ENCODE data around the gene ZBTB3. TPM values are rescaled to one million over a fixed set of nuclear protein-coding genes. Genes with fewer than 3 reads are reported as not detected.

Gene ZBTB3
- total and polyA plus RNA-seq, 9 of the 15 experiments (the other 6 are each of a cell fraction or from before 2014, with no cell fraction given): 1.9 to 10.0 (median 4.9) TPM

- no peak overlapping the region for H3K4me2 ChIP-seq (ENCODE audit: insufficient read depth, low read length)
Observed at GRCh38 chr11:62757846-62758788, 4.2 kb upstream of the ZBTB3 start.

More at GRCh38 chr11:62757846-62758788, 4.2 kb upstream of the ZBTB3 start:
- Histone ChIP-seq H3K4me3 (no peak overlapping the region), H3K27me3 (ENCODE audit: control insufficient read depth in 2 of 2, insufficient read depth in 2 of 2, low read length in 2 of 2) (no peaks in the 10 kb centered on the region), H3K9me1 (ENCODE audit: control insufficient read depth, insufficient read depth, low read length) (no peaks in the 10 kb centered on the region), H3K9ac (ENCODE audit: insufficient read depth in 1 of 2, low read depth in 2 of 2, low read length in 2 of 2) (no peak overlapping the region), H3K9me3 (replicated peaks; ENCODE audit: control insufficient read depth, insufficient read depth, low read depth, low read length) (no peaks in the 10 kb centered on the region), H3K4me1 (replicated peaks in 1 of 2; ENCODE audit: control insufficient read depth in 2 of 2, insufficient read depth in 2 of 2, low read length in 2 of 2) (peaks cover 19 to 27% of the 10 kb centered on the region in 2 experiments; a peak in 4 of 5 replicates), H3K27ac (ENCODE audit: extremely low read depth, low read depth, low read length) (no peak overlapping the region), H4K20me1 (replicated peaks; ENCODE audit: control insufficient read depth, insufficient read depth, low read length) (no peaks in the 10 kb centered on the region), H2AFZ (ENCODE audit: low read depth, low read length) (peak overlapping the region; percentile 36; the same call in 1 of the 2 replicates), H3K79me2 (ENCODE audit: control insufficient read depth, insufficient read depth, low read length) (peaks cover 22% of the 10 kb centered on the region), H3K36me3 (ENCODE audit: control insufficient read depth, insufficient read depth, low read length) (peaks cover 6% of the 10 kb centered on the region)
- ATAC-seq (no peak), FAIRE-seq (no peak), DNase-seq (ENCODE audit: extremely low read depth in 1 of 4, low spot score in 3 of 4) (no peak)
- ChIA-PET CTCF (ENCODE audit: low intra/inter-chr PET ratio) (no interaction called here), POLR2A (interaction anchor here (0.5 to 1.8 kb wide), 7 partner anchors 10 to 110 kb away, joined by 3 to 7 read pairs (median 3); partner anchors contain the start of gene HNRNPUL2)
- 64% methylated on average over 9 of the region's 9 CpGs for WGBS (ENCODE audit: insufficient coverage, low coverage, missing lambda C conversion rate)
- TF ChIP-seq XRCC3 (IDR thresholded peaks at IDR 0.05): no peak
- no peak for TF ChIP-seq BCOR (IDR thresholded peaks at IDR 0.05)
- TF ChIP-seq KAT7 (CRISPR knock-in tag; IDR thresholded peaks at IDR 0.05; ENCODE audit: borderline replicate concordance): no peak
- TF ChIP-seq CEBPB (tag; IDR thresholded peaks at IDR 0.05): peak; percentile 57; the same call in 1 of the 2 replicates
- no peak for TF ChIP-seq ZNF592 (IDR thresholded peaks at IDR 0.05)
- TF ChIP-seq ZBTB11 (CRISPR knock-in tag; IDR thresholded peaks at IDR 0.05): no peak
- BruUV-seq (replicated peaks): no TSS peak
- in situ Hi-C loops (cut with MboI): no loop called here
- intact Hi-C loops (cut with micrococcal nuclease): no loop called here

Data from K562 (cell line).